ENCODE data around the gene BLOC1S5. TPM values are rescaled to one million over a fixed set of nuclear protein-coding genes. Genes with fewer than 3 reads are reported as not detected.
"Not testable (repeated sequence)": the region's sequence is repeated elsewhere in the genome, so short reads cannot be mapped to it uniquely, and the experiment has no call there.

Gene BLOC1S5
- polyA plus RNA-seq, 10 donors: 12.1 to 16.9 (median 13.2) TPM

GRCh38 chr6:8047541-8048292, 16.5 kb downstream of the BLOC1S5 start:
- DNase-seq: peak in 1 of 3 donors; percentile 26

- not testable (repeated sequence) for DNase-seq
Observed at GRCh38 chr6:8045769-8046168, 18.4 kb downstream of the BLOC1S5 start.

- no peak for DNase-seq
Observed at GRCh38 chr6:8043221-8043620, 21.0 kb downstream of the BLOC1S5 start.

GRCh38 chr6:8041913-8042583, 22.1 kb downstream of the BLOC1S5 start:
- no peak for DNase-seq

GRCh38 chr6:8034107-8034506, 30.1 kb downstream of the BLOC1S5 start:
- DNase-seq: not testable (repeated sequence)

- no peak for DNase-seq
Observed at GRCh38 chr6:8030920-8031319, 33.3 kb downstream of the BLOC1S5 start.

- peak in 1 of 3 donors; percentile 18 for DNase-seq
Observed at GRCh38 chr6:8029243-8029870, 34.8 kb downstream of the BLOC1S5 start.

- peak; percentile 17 to 46 (median 31) for DNase-seq
Observed at GRCh38 chr6:8027965-8028651, 36.1 kb downstream of the BLOC1S5 start.

- no peak for DNase-seq
Observed at GRCh38 chr6:8026800-8027199, 37.4 kb downstream of the BLOC1S5 start.

- no peak for DNase-seq
Observed at GRCh38 chr6:8025191-8025590, 39.0 kb downstream of the BLOC1S5 start.

GRCh38 chr6:8023638-8024037, 40.6 kb downstream of the BLOC1S5 start:
- DNase-seq: no peak

GRCh38 chr6:8020083-8020482, 44.1 kb downstream of the BLOC1S5 start:
- no peak for DNase-seq

- no peak for DNase-seq
Observed at GRCh38 chr6:8017705-8018104, 46.5 kb downstream of the BLOC1S5 start.

GRCh38 chr6:8017276-8017701, 46.9 kb downstream of the BLOC1S5 start:
- no peak for DNase-seq

GRCh38 chr6:8014947-8015346, 49.2 kb downstream of the BLOC1S5 start:
- no peak for DNase-seq

GRCh38 chr6:8013763-8014162, 50.4 kb downstream of the BLOC1S5 start:
- no peak for DNase-seq

GRCh38 chr6:8006208-8006607, 58.0 kb downstream of the BLOC1S5 start:
- DNase-seq: peak; percentile 30 to 65 (median 33)

GRCh38 chr6:8005136-8005535, 59.1 kb downstream of the BLOC1S5 start:
- DNase-seq: no peak

- DNase-seq: no peak
Observed at GRCh38 chr6:8000636-8001035, 63.6 kb downstream of the BLOC1S5 start.

GRCh38 chr6:8000188-8000596, 64.0 kb downstream of the BLOC1S5 start:
- peak in 1 of 3 donors; percentile 14 for DNase-seq

- DNase-seq: no peak
Observed at GRCh38 chr6:7999201-7999600, 65.0 kb downstream of the BLOC1S5 start.

- no peak for DNase-seq
Observed at GRCh38 chr6:7998103-7998725, 66.0 kb downstream of the BLOC1S5 start.

Data from muscle of back (tissue), 11 donors.